Chondrocyte (in vitro differentiated cells): ENCODE results near the gene FAM163B. TPM values are rescaled to one million over a fixed set of nuclear protein-coding genes. Genes with fewer than 3 reads are reported as not detected.

Source experiments
- DNase-seq: peaks from one replicate; pipeline ENCODE4 v3.0.0; 2021; ENCODE audit warnings: mixed read lengths, low spot score
- H3K27ac Mint-ChIP-seq: one replicate; pipeline ENCODE4 v1.8.0; 2021; ENCODE audit warnings: mild to moderate bottlenecking, moderate library complexity, mixed read lengths; ENCODE audit not compliant: unreplicated experiment
- H3K27me3 Mint-ChIP-seq: 2 replicates; pipeline ENCODE4 v1.8.0; 2021; ENCODE audit warnings: low read depth, mixed read lengths
- H3K36me3 Mint-ChIP-seq: 2 replicates; pipeline ENCODE4 v1.8.0; 2021; ENCODE audit warnings: low read depth, mixed read lengths
- H3K4me1 Mint-ChIP-seq: 2 replicates; pipeline ENCODE4 v1.8.0; 2021; ENCODE audit warnings: low read depth, mild to moderate bottlenecking, mixed read lengths
- H3K4me3 Mint-ChIP-seq: one replicate; pipeline ENCODE4 v1.8.0; 2021; ENCODE audit warnings: mild to moderate bottlenecking, moderate library complexity, mixed read lengths; ENCODE audit not compliant: unreplicated experiment
- H3K9me3 Mint-ChIP-seq: 2 replicates; pipeline ENCODE4 v1.8.0; 2021; ENCODE audit warnings: low read depth, mixed read lengths
- CTCF ChIP-seq: fragments of 200-600 bp; sonication (generic); IDR thresholded peaks from 2 replicates; pipeline ENCODE4 v1.5.0; 2021; ENCODE audit warnings: antibody characterized with exemption, mild to moderate bottlenecking, moderate library complexity
- total RNA-seq: library from RNA; stranded (reverse); gene quantifications from 3 replicates; pipeline ENCODE4 v1.2.1, GENCODE V29; 2021

FAM163B gene
- total RNA-seq, 1 donor from 2014 or later: not detected

GRCh38 chr9:133647148-133647547, 38.0 kb upstream of the FAM163B start:
- Mint-ChIP-seq H3K4me3 (no peak overlapping the region), H3K27me3 (peaks cover 49% of the 10 kb centered on the region)
- no peak for TF ChIP-seq CTCF

GRCh38 chr9:133645021-133645765, 36.0 kb upstream of the FAM163B start:
- DNase-seq: no peak
- no peak for TF ChIP-seq CTCF
- Mint-ChIP-seq H3K4me3 (no peak overlapping the region), H3K4me1 (no peaks in the 10 kb centered on the region), H3K27me3 (peaks cover 58% of the 10 kb centered on the region), H3K27ac (no peak overlapping the region), H3K9me3 (no peaks in the 10 kb centered on the region), H3K36me3 (no peaks in the 10 kb centered on the region)

More at GRCh38 chr9:133647148-133647547, 38.0 kb upstream of the FAM163B start:
- no peaks in the 10 kb centered on the region for H3K9me3 Mint-ChIP-seq
- H3K27ac Mint-ChIP-seq: no peak overlapping the region
- no peaks in the 10 kb centered on the region for H3K4me1 Mint-ChIP-seq
- H3K36me3 Mint-ChIP-seq: no peaks in the 10 kb centered on the region
- no peak for DNase-seq

- no peak for TF ChIP-seq CTCF
- H3K27me3 Mint-ChIP-seq: peaks cover 54% of the 10 kb centered on the region
Measured at GRCh38 chr9:133643978-133644760, 35.0 kb upstream of the FAM163B start.

GRCh38 chr9:133643362-133643755, 34.2 kb upstream of the FAM163B start:
- H3K27me3 Mint-ChIP-seq: peaks cover 52% of the 10 kb centered on the region
- no peak for TF ChIP-seq CTCF
- no peaks in the 10 kb centered on the region for H3K9me3 Mint-ChIP-seq

More at GRCh38 chr9:133643978-133644760, 35.0 kb upstream of the FAM163B start:
- Mint-ChIP-seq H3K9me3 (no peaks in the 10 kb centered on the region), H3K4me3 (no peak overlapping the region), H3K36me3 (no peaks in the 10 kb centered on the region), H3K27ac (no peak overlapping the region), H3K4me1 (no peaks in the 10 kb centered on the region)
- DNase-seq: peak; percentile 73

GRCh38 chr9:133642708-133643361, 33.6 kb upstream of the FAM163B start:
- no peak overlapping the region for H3K27ac Mint-ChIP-seq
- no peaks in the 10 kb centered on the region for H3K9me3 Mint-ChIP-seq
- no peak for DNase-seq
- TF ChIP-seq CTCF: no peak
- no peaks in the 10 kb centered on the region for H3K36me3 Mint-ChIP-seq
- peaks cover 52% of the 10 kb centered on the region for H3K27me3 Mint-ChIP-seq
- no peaks in the 10 kb centered on the region for H3K4me1 Mint-ChIP-seq
- H3K4me3 Mint-ChIP-seq: no peak overlapping the region

More at GRCh38 chr9:133643362-133643755, 34.2 kb upstream of the FAM163B start:
- H3K4me3 Mint-ChIP-seq: no peak overlapping the region
- no peaks in the 10 kb centered on the region for H3K36me3 Mint-ChIP-seq
- peak; percentile 60 for DNase-seq
- no peak overlapping the region for H3K27ac Mint-ChIP-seq
- no peaks in the 10 kb centered on the region for H3K4me1 Mint-ChIP-seq
